GM19372 (cell line): Measurements from ENCODE around the gene PNPLA4.

Source experiments
- ATAC-seq: cut with Tn5 transposase; IDR thresholded peaks from one replicate; pipeline ENCODE4 v1.9.1; 2021; ENCODE audit warnings: mild to moderate bottlenecking, low read depth, moderate library complexity; ENCODE audit not compliant: unreplicated experiment

PNPLA4 gene, protein sequence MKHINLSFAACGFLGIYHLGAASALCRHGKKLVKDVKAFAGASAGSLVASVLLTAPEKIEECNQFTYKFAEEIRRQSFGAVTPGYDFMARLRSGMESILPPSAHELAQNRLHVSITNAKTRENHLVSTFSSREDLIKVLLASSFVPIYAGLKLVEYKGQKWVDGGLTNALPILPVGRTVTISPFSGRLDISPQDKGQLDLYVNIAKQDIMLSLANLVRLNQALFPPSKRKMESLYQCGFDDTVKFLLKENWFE

GRCh38 chrX:7927259-7928167 lies at the start of gene PNPLA4:
PNPLA4 (minus strand) TSS chrX:7927413; CDS start chrX:7926119, 1,294 bp downstream.
- ATAC-seq: peak; percentile 82

GRCh38 chrX:7972586-7972985 lies 45.4 kb upstream of the PNPLA4 start:
- ATAC-seq: no peak

- no peak for ATAC-seq
Measured at GRCh38 chrX:7970428-7970827, 43.2 kb upstream of the PNPLA4 start.

- ATAC-seq: no peak
Measured at GRCh38 chrX:7965436-7965835, 38.2 kb upstream of the PNPLA4 start.

- no peak for ATAC-seq
Measured at GRCh38 chrX:7960246-7960645, 33.0 kb upstream of the PNPLA4 start.

DNA sequence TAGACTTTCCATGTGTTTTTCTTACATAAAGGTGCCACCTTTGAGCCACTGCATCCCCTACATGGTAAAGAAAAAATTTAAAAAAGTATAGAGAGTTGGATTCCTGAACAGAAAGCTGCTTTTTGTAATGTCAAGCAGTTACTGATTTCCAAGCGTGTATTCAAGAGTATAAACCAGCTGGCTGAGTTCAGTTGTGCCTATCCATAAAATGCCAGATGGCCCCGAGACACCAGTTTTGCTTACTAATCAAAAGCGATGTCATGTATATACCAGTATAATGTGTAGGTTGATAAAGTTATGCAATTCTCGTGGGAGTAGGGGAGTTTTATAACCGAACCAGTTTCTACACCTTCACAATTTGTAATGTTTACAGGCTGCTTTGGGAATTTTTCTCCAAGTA lies 26.2 kb upstream of the PNPLA4 start:
- ATAC-seq: no peak

DNA sequence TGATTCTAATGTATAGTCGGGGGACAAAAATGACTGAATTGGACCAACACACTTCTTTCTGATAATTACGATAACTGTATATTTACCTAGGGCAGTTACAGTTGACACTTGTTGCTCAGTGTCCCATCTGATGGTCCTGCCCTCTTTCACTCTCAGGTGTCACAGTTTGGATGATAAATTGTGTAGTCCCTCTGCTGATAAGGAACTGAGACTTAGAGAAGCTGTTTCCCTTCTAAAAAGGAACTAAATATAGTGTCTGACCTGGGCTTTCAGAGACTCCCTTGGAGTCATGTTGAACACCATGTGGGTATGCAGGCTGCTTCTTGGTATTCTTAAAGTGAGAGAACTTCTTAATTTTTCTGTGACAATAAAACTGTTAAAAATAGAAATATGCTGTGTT lies 23.7 kb upstream of the PNPLA4 start:
- ATAC-seq: peak; percentile 94

DNA sequence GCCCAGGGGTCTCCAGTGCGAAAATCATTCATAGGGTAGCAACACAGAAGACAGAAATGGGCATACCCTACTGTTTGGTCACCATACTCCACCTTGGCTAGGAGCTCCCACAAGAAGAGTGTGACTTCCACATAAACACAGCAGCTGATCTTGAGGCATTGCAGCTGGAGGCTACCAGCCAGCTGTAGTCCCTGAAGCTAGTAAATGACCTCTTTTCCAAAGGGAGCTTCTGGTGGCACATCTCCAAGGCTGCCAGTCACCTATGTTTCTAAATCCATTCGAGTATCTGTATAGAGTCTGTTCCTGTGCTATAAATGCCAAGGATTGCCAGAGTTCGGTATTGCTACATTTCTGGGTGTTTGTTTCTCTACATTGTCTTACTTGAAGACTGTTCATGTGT lies 21.3 kb upstream of the PNPLA4 start:
- ATAC-seq: no peak

DNA sequence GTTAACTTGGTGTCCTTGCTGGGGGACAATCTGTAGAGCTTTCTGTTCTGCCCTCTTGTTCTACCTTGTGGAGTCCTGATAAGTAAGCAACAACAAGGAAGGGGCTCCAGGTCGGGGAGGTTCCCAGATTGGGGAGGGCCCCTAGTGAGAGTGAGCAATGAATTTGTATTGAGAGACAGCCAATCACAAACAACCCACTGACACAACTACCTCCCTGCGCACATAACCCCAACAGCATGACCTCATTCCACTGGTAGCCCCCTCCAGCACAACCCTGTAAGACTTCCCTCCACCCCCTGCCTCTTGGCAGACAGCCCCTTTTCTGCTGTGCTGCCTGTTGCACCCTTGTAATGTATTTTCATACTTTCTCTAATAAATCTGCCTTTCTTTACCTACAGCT lies 19.7 kb upstream of the PNPLA4 start:
- no peak for ATAC-seq

GRCh38 chrX:7943600-7944245 lies 16.5 kb upstream of the PNPLA4 start:
- ATAC-seq: no peak

- ATAC-seq: peak; percentile 57
Measured at GRCh38 chrX:7941390-7942042, 14.3 kb upstream of the PNPLA4 start.

GRCh38 chrX:7934026-7934425 lies 6.8 kb upstream of the PNPLA4 start:
- no peak for ATAC-seq

- no peak for ATAC-seq
Measured at GRCh38 chrX:7926914-7927258, 327 bp downstream of the PNPLA4 start.

- ATAC-seq: no peak
Measured at GRCh38 chrX:7926501-7926900, 712 bp downstream of the PNPLA4 start.

- no peak for ATAC-seq
Measured at GRCh38 chrX:7925867-7926472, 1.2 kb downstream of the PNPLA4 start.

DNA sequence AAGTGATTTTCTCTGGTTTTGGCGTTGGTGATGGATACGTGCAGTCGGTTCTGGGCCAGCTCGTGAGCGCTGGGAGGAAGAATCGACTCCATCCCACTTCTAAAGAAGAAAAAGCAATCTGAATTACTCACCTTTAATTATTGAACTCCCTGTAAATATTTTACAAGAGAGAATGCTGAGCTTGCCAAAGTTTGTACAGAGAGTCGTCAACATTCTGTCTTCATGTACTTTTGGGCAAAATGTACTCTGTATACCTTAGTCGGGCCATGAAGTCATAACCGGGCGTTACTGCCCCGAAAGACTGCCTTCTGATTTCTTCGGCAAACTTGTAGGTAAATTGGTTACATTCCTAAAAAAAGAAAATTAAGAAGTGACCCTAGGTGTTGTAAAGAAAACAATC lies 5.5 kb downstream of the PNPLA4 start:
- no peak for ATAC-seq

- ATAC-seq: no peak
Measured at GRCh38 chrX:7908821-7909220, 18.4 kb downstream of the PNPLA4 start.

- ATAC-seq: no peak
Measured at GRCh38 chrX:7904562-7904961, 22.7 kb downstream of the PNPLA4 start.

DNA sequence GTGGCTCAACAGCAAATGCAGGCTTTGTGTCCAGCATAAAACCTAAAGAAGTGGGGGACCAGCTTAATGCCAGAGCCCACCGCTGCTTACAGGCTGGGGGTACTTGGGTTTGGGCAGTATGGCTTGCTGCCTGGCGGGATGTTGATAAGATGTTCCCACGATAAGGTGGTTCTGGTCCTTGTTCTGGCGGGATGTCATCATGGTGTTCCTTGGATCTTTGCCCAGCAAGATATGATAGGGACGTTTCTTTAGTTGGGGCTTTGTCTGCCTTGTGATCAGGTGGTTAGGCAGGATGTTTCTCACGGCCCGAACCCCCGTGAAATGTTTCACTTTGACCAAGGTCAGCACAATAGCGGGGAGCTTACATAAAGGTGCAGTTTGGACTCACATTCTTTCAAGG lies 35.3 kb downstream of the PNPLA4 start:
- no peak for ATAC-seq

GRCh38 chrX:7889680-7890079 lies 37.5 kb downstream of the PNPLA4 start:
- no peak for ATAC-seq

GRCh38 chrX:7889135-7889534 lies 38.1 kb downstream of the PNPLA4 start:
- no peak for ATAC-seq
